Neuron (in vitro differentiated cells): ENCODE measurements around the gene KRT15.

Experiments used
- H2AFZ ChIP-seq: one replicate; pipeline ENCODE4 v1.6.1; 2013; ENCODE audit warnings: low read depth, mild to moderate bottlenecking, inconsistent platforms, low read length, moderate library complexity
- H3K27me3 ChIP-seq: one replicate; pipeline ENCODE4 v1.6.1; 2013; ENCODE audit warnings: low read length; ENCODE audit not compliant: insufficient read depth
- H3K36me3 ChIP-seq: one replicate; pipeline ENCODE4 v1.6.1; 2013; ENCODE audit warnings: low read length; ENCODE audit not compliant: insufficient read depth
- H3K4me1 ChIP-seq: one replicate; pipeline ENCODE4 v1.6.1; 2013; ENCODE audit warnings: low read length; ENCODE audit not compliant: insufficient read depth
- H3K4me3 ChIP-seq: 2 replicates; pipeline ENCODE4 v1.5.1; 2013; ENCODE audit warnings: mild to moderate bottlenecking, low read length, moderate library complexity
- H3K9me3 ChIP-seq: one replicate; pipeline ENCODE4 v1.6.1; 2013; ENCODE audit warnings: low read length

Gene KRT15

DNA sequence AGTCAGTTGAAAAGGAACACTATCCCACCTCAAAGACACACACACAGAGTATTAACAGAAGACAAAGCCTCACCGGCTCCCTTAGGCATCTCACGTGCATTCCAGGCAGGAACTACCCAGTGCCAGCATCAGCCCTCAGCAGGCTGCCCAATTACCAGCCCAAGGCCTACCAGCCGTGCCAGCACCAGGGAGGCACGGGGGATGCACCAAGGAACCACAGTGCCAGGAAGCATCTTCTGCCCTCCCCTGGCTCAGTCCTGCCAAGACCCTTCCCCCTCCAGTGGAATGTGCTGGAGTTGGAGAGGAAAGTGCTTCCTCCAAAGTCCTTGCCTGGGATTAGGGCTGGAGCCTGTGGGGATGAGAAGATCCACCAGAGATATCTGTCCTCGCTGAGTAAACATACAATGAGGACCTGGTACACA lies 20.4 kb upstream of the KRT15 start:
- Histone ChIP-seq H3K4me3 (no peak overlapping the region), H3K27me3 (peaks cover 6% of the 10 kb centered on the region), H3K9me3 (no peaks in the 10 kb centered on the region), H3K36me3 (no peaks in the 10 kb centered on the region), H3K4me1 (no peaks in the 10 kb centered on the region), H2AFZ (no peak overlapping the region)

DNA sequence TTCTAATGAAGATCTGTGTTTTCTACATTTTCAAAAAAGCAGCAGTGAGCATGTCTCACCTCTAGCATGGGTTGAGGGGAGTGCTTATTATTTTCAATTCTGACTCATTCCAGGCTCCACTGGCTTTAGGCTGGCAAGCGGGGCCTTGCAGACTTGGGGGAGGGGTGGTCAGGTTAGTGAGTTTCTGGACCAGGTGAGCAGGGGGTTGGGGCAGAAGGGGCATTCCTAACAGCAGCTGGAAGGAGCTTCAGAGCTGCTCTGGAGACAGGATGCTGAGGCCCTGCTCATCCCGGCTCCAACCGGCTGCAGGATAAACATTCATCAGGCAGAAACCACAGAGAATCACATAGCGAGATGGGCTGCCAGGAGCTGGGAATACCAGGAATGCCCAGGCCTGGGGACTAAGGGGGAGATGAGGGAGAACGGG lies 19.9 kb upstream of the KRT15 start:
- no peak overlapping the region for H3K4me3 ChIP-seq
- H2AFZ ChIP-seq, result no peak overlapping the region
- H3K36me3 ChIP-seq, result no peaks in the 10 kb centered on the region
- no peaks in the 10 kb centered on the region for H3K9me3 ChIP-seq
- H3K27me3 ChIP-seq, result peaks cover 6% of the 10 kb centered on the region
- H3K4me1 ChIP-seq, result no peaks in the 10 kb centered on the region

DNA sequence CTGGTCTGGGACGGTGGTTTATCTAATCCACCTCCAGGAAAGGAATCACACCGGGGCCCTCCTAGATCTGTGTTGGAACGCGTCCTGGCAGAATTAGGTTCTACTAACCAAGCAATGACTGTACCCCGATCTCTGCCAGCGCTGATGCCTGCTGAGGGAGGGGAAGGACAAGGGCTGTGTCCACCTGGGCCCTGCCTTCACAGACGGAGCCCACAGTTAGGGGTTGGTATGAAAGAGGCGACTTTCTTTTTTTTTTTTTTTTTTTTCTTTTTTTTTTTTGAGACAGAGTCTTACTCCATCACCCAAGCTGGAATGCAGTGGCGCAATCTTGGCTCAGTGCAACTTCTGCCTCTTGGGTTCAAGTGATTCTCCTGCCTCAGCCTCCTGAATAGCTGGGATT lies 19.3 kb upstream of the KRT15 start:
- H3K36me3 ChIP-seq, result no peaks in the 10 kb centered on the region
- no peak overlapping the region for H2AFZ ChIP-seq
- no peaks in the 10 kb centered on the region for H3K4me1 ChIP-seq

DNA sequence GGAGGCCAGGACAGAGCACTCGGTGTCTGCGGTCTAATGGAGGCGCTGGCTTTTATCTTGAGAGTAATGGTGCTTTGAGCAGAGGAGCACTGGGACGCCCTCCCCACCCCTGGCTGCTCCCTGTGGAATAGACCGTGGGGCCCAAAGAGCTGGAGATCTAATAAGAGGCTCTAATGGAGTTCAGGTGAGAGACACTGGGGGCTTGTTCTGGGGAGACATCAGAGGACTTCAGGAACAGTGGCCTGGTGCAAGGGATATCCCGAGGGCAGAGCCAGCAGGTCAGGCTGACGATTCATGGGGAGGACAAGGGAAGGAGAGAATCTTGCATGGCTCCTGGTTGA lies 18.9 kb upstream of the KRT15 start:
- Histone ChIP-seq H2AFZ (no peak overlapping the region), H3K4me3 (no peak overlapping the region), H3K9me3 (no peaks in the 10 kb centered on the region), H3K36me3 (no peaks in the 10 kb centered on the region), H3K4me1 (no peaks in the 10 kb centered on the region), H3K27me3 (peaks cover 6% of the 10 kb centered on the region)

More for the DNA sequence above, 19.3 kb upstream of the KRT15 start:
- no peak overlapping the region for H3K4me3 ChIP-seq
- H3K27me3 ChIP-seq, result peaks cover 6% of the 10 kb centered on the region
- no peaks in the 10 kb centered on the region for H3K9me3 ChIP-seq

DNA sequence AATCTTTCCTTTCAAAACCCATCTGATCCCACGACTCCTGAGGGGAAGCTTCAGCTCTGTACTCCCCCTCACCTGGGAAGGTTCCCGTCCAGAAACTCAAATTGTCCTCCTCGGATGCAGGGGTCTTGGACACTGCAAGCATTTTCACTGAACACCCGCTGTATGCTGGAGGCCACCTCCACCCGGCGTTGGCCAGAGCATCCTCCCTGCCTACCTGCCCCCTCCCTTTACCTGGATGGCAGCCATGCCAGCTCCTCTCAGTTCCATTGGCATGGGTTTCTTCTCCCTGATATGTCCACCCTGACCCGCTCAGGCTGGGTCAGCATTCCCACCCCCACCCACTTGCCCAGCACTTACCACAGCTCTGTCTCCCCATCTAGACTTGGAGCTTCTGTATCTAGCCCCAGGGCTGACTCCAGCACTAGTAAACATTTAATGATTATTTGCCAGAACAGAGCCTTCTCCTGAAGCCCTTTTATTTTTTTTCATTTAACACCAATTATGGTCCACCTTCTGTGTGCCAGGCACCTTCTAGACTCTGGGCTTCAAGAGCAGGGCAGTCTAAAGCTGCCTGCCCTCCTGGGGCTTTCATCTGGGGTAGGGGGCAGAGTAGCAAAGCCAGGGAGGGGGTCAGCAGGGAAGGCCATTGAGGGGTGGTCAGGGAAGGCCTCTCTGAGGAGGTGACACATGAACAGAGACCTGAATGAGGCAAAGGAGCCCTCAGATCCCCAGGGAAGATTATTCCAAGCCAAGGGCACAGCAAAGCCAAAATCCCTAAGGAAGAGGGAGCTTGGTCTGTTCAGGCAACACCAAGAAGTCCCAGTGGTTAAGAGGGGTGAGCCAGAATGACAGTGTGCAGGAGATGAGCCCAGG lies 18.3 kb upstream of the KRT15 start:
- Histone ChIP-seq H3K27me3 (peaks cover 12% of the 10 kb centered on the region), H3K9me3 (no peaks in the 10 kb centered on the region), H3K4me1 (no peaks in the 10 kb centered on the region), H3K4me3 (no peak overlapping the region), H3K36me3 (no peaks in the 10 kb centered on the region), H2AFZ (no peak overlapping the region)

DNA sequence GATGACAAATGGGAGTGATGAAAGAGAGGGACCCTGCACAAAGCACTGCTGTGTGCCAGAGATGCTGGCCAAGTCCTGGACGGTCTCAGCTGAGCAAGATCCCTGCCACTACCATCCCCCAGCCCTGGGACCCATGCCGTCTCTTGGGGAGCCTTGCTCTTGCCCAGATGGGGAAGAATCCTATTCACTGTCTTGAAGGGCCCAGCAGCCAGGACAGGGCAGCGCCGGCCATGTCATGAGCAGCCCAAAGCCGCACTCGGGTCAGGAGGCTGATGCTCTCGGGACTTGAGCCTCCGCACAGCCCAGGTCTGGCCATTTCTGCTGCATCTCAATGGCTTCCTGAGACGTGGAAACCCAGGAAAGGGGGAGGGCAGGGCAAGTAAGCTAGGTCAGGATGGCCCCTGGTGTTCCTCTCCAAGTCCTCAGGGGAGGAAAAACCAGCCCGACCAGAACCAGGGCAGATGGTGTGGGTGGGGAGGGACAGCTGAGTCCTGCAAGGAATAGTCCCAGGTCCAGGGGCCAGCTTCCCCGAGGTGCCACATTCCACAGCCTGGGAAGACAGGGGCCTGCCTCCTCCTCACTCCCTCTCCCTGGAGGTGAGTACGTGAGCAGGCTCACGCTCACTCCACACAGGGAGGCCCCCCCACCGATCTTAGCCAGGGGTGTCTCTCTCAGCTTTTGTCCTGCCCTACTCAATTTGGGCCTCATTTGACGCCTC lies 17.2 kb upstream of the KRT15 start:
- Histone ChIP-seq H3K27me3 (peaks cover 17% of the 10 kb centered on the region), H3K4me3 (no peak overlapping the region), H3K4me1 (no peaks in the 10 kb centered on the region), H2AFZ (no peak overlapping the region), H3K36me3 (no peaks in the 10 kb centered on the region), H3K9me3 (no peaks in the 10 kb centered on the region)

DNA sequence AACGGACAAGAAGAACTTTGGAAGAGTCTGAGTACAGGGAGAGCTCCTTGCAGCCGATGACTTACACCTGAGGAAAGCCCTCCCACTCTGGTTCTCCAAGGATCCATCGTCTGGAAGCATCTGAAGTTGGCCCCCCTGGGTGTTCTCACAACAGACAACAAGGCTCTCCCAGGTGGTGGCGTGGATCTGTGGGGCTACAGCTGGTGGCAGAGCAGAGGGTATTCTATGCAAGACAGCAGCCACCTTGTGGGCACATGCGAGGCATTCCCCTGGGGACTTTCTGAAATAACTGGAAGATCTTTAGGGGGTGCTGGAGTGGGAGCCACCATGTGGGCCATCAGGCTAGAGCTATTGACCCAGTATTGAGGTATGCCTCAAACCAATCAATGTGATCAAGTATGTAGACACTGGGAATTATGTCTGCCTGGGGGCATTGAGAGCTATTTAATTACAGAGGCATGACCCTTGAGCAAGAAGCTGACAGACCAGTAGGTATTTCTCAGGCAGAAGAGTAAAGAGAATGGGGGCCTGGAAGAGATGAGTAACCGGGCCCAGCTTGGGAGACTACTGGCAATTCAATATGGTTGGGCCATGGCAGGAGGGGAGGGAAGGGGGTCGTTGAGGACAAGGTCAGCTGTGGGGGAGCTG lies 16.3 kb upstream of the KRT15 start:
- Histone ChIP-seq H3K4me1 (no peaks in the 10 kb centered on the region), H3K27me3 (peaks cover 26% of the 10 kb centered on the region)

DNA sequence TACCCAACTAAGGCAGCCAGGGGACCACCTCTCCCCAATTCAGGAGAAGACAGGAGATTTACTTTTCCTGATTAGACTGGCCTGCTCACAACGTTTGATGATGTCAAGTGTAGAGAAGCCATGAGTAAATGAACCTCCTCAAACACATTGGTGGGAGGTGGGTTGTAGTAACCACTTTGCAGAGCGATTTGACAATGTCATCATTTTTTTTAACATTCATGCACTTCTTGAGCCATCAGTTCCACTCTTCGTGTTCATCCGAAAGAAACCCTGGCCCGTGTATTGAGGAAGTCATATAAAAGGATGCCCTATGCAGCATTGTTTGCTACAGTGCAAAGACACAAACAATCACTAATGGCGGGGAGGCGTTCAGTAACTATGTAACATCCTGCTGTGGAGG lies 14.9 kb upstream of the KRT15 start:
- Histone ChIP-seq H3K36me3 (no peaks in the 10 kb centered on the region), H3K4me1 (no peaks in the 10 kb centered on the region), H2AFZ (no peak overlapping the region), H3K27me3 (peaks cover 38% of the 10 kb centered on the region), H3K4me3 (no peak overlapping the region), H3K9me3 (no peaks in the 10 kb centered on the region)

More for the DNA sequence above, 16.3 kb upstream of the KRT15 start:
- Histone ChIP-seq H3K9me3 (no peaks in the 10 kb centered on the region), H2AFZ (no peak overlapping the region), H3K4me3 (no peak overlapping the region), H3K36me3 (no peaks in the 10 kb centered on the region)

DNA sequence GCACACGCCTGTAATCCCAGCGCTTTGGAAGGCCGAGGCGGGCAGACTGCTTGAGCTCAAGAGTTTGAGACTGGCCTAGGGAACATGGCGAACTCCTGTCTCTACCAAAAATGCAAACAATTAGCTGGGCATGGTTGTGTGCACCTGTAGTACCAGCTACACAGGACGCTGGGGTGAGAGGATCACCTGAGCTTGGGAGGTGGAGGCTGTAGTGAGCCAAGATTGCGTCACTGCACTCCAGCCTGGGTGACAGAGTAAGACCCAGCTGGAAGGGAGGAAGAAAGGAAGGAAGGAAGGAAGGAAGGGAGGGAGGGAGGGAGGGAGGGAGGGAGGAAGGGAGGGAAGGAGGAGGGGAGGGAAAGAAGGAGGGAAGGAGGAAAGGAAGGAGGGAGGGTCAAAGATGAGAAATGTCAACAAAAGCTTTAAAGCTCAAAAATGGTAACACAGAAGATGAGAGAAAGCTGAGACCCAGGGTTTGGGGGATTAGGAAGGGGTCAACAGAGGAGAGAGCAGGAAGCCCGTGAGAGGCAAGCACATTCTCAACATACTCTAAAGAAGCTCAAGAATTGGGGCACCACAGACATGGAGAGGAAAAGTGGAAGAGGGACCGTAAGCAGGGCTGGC lies 14.4 kb upstream of the KRT15 start:
- Histone ChIP-seq H3K4me1 (no peaks in the 10 kb centered on the region), H3K9me3 (no peaks in the 10 kb centered on the region), H3K36me3 (no peaks in the 10 kb centered on the region)

DNA sequence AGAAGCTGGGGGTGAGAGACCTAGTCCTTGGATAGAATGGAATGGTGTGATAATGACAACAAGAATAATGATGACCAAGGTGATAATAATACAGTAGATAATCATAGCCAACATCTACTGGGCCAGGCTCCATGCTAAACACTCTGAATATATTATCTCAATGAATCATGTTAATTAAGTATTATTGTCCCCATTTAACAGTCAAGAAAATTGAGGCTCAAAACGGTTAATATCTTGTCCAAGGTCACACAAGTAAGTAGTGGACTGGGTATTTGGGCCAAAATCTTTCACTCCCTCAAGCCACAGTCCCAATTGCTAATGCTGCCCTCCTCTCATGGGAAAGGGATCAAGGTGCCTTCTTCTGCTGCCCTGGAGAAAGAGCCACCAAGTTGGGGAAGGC lies 13.3 kb upstream of the KRT15 start:
- no peaks in the 10 kb centered on the region for H3K36me3 ChIP-seq
- no peak overlapping the region for H2AFZ ChIP-seq
- H3K9me3 ChIP-seq, result no peaks in the 10 kb centered on the region
- no peaks in the 10 kb centered on the region for H3K4me1 ChIP-seq
- no peak overlapping the region for H3K4me3 ChIP-seq
- peaks cover 54% of the 10 kb centered on the region for H3K27me3 ChIP-seq

More for the DNA sequence above, 14.4 kb upstream of the KRT15 start:
- H3K4me3 ChIP-seq, result no peak overlapping the region
- H2AFZ ChIP-seq, result no peak overlapping the region
- peaks cover 43% of the 10 kb centered on the region for H3K27me3 ChIP-seq

DNA sequence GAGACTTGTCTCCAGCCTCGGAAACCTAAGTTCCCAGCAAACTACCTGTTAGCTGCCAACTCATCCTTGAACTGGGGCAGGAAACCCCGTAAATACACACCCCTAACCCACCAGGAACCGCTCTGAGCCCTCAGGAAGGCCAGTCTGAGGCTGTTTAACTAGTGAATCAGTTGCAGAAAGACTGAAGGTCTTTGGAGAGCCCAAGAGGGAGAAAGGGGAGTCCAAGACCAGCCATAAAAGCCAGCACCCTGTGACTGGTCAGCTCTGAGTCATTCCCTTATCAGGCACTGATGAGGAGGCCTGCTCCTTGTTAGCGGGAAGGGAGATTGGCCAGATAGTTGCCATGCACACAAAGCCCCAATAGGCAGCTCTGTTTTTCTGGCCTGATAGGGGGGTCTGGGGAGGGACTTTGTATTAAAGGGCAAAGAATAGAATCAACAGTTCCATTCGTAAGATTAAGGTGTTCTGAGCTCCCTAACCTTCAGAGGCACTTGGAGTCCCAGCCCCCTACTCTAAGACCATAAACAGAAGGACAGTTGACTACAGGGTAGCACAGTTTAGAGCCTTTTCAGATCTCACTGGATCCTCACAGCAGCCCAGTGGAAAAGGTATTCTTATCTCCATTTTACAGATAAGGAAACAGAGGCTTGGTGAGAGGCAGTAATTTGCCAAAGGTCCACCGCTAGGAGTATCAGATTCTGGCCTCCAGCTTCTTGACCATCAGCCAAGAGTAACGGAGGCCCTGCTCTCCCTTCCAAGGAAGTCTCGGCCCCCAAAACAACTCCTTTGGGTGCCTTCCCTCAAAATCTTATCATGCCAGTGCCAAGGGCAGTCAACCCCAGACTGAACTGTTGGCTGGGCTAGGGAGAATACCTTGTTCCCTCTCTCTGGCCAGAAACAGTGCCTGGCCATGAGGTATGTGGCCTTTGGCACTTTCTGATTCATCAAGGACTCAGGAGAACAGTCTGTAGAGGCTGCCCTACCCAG lies 11.7 kb upstream of the KRT15 start:
- H3K27me3 ChIP-seq, result peaks cover 61% of the 10 kb centered on the region
- H3K36me3 ChIP-seq, result no peaks in the 10 kb centered on the region
- no peak overlapping the region for H2AFZ ChIP-seq
- no peaks in the 10 kb centered on the region for H3K4me1 ChIP-seq
- no peak overlapping the region for H3K4me3 ChIP-seq
- no peaks in the 10 kb centered on the region for H3K9me3 ChIP-seq

DNA sequence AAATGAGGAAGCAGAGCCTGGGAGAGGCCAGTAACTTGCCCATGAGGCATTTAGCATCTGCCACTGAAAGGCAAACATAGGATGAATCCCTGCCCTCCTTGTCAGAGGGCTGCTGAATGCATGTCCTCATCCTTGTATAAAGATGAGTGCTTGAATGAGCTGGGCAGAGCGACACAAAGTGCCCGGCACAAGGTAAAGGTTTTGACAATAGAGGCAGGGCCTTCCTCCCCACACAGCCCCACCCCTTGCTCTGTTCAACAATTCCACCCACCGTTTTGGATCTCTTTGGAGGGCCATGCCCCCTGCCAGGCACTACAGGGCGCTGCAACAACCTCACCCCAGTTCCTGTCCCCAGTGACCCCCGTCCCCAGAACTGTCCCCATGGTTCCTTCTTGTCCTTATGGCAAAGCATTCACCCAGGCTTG lies 10.8 kb upstream of the KRT15 start:
- Histone ChIP-seq H3K9me3 (no peaks in the 10 kb centered on the region), H3K4me3 (no peak overlapping the region), H3K36me3 (no peaks in the 10 kb centered on the region), H3K4me1 (no peaks in the 10 kb centered on the region), H3K27me3 (peaks cover 61% of the 10 kb centered on the region), H2AFZ (no peak overlapping the region)
